ENCODE data around the gene LRFN2.

DNA sequence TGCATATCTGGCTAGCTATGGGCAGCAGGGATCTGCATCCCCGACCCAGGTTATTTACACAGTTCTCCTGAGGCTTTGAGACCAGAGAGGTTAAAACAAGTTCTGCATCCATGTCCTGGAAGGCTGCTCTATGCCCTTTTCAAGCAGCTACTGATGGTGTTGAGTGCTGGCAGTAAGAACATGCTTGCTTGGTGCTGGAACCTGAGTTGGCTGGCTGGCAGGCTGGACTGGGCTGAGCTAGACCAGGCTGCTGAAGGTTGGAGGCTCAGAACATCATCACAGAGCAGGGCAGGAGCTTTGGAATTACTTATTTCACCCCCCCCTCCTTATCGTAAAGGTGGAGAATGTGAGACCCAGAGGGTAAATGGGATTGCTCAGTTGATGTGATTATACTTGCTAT lies 16.9 kb upstream of the LRFN2 start:
- TF ChIP-seq, protein P1, sequence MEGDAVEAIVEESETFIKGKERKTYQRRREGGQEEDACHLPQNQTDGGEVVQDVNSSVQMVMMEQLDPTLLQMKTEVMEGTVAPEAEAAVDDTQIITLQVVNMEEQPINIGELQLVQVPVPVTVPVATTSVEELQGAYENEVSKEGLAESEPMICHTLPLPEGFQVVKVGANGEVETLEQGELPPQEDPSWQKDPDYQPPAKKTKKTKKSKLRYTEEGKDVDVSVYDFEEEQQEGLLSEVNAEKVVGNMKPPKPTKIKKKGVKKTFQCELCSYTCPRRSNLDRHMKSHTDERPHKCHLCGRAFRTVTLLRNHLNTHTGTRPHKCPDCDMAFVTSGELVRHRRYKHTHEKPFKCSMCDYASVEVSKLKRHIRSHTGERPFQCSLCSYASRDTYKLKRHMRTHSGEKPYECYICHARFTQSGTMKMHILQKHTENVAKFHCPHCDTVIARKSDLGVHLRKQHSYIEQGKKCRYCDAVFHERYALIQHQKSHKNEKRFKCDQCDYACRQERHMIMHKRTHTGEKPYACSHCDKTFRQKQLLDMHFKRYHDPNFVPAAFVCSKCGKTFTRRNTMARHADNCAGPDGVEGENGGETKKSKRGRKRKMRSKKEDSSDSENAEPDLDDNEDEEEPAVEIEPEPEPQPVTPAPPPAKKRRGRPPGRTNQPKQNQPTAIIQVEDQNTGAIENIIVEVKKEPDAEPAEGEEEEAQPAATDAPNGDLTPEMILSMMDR (IDR thresholded peaks at IDR 0.05) = no peak
- TF ChIP-seq EP300 (IDR thresholded peaks at IDR 0.05) = no peak
- TF ChIP-seq POLR2AphosphoS5 (IDR thresholded peaks at IDR 0.05) = no peak
